GM12878 (cell line): ENCODE measurements around the gene PLEKHG4B. TPM values are rescaled to one million over a fixed set of nuclear protein-coding genes. Genes with fewer than 3 reads are reported as not detected.

Experiments
- ATAC-seq: fragments of 200-7000 bp; cut with Tn5 transposase; 3 replicates; pipeline ENCODE4 v1.9.1; 2020; ENCODE audit warnings: mild to moderate bottlenecking, moderate library complexity
- BruUV-seq: library from RNA; stranded (reverse); fragments of 400-500 nt; replicated peaks from 2 replicates; lab custom pipeline; 2021; lab: Mats Ljungman, UMichigan
- CTCF ChIA-PET: fragments of 300-600 bp; sonication (Branson Sonifier 250); formaldehyde crosslinking; extraction: SDS; loops from one replicate; lab custom pipeline; 2021; ENCODE audit warnings: inconsistent platforms; lab: Yijun Ruan, JAX
- POLR2A ChIA-PET: fragments of 350-600 bp; formaldehyde crosslinking; extraction: SDS; loops from one replicate; lab custom pipeline; 2021; ENCODE audit warnings: inconsistent platforms; lab: Charles Lee
- RAD21 ChIA-PET: fragments of 300-600 bp; sonication (Branson Sonifier 250); formaldehyde crosslinking; loops from one replicate; lab custom pipeline; 2023; ENCODE audit warnings: antibody characterized with exemption; ENCODE audit not compliant: unreplicated experiment; lab: Charles Lee
- SMC1A ChIA-PET: fragments of 300-600 bp; sonication (Branson Sonifier 250); formaldehyde crosslinking; loops from one replicate; lab custom pipeline; 2023; ENCODE audit not compliant: unreplicated experiment, uncharacterized antibody; lab: Charles Lee
- DNase-seq: peaks from one replicate; pipeline ENCODE4 v3.0.0-alpha.2; 2011; ENCODE audit warnings: low read depth, low spot score
- FAIRE-seq: peaks from 3 replicates; lab custom pipeline; 2011; peaks lifted over from hg19 to GRCh38; lab: Jason Lieb, UNC
- H2AFZ ChIP-seq: 2 replicates; pipeline ENCODE4 v1.6.0; 2011; ENCODE audit warnings: low read depth, low read length, control low read depth; ENCODE audit not compliant: control insufficient read depth
- H3K27ac ChIP-seq: 2 replicates; pipeline ENCODE4 v1.5.1; 2011; ENCODE audit warnings: control low read depth; ENCODE audit not compliant: control insufficient read depth, insufficient read depth
- H3K27me3 ChIP-seq, 2 experiments: replicated peaks in 1 of 2; 2 replicates each; pipeline versions ENCODE4 v1.6.0 to v1.6.1; 2011; ENCODE audit warnings: low read length in 1 of 2; ENCODE audit not compliant: control insufficient read depth in 2 of 2, insufficient read depth in 2 of 2
- H3K36me3 ChIP-seq, 2 experiments: 2 replicates each; pipeline ENCODE4 v1.5.1; 2011; ENCODE audit warnings: low read length in 1 of 2; ENCODE audit not compliant: control insufficient read depth in 2 of 2, insufficient read depth in 2 of 2
- H3K4me1 ChIP-seq: 2 replicates; pipeline ENCODE4 v1.6.1; 2011; ENCODE audit warnings: mild to moderate bottlenecking, low read length, moderate library complexity, mixed read lengths; ENCODE audit not compliant: control insufficient read depth, insufficient read depth
- H3K4me2 ChIP-seq: 2 replicates; pipeline ENCODE4 v1.6.0; 2011; ENCODE audit warnings: control low read depth; ENCODE audit not compliant: control insufficient read depth, insufficient read depth
- H3K4me3 ChIP-seq: fragments of 200-600 bp; sonication (generic); 2 replicates; pipeline ENCODE4 v1.5.1; 2016
- H3K79me2 ChIP-seq: 2 replicates; pipeline ENCODE4 v1.6.0; 2011; ENCODE audit warnings: low read length; ENCODE audit not compliant: control insufficient read depth, insufficient read depth
- H3K9ac ChIP-seq: 2 replicates; pipeline ENCODE4 v1.8.0; 2011; ENCODE audit warnings: low read length, control low read depth, mixed read lengths; ENCODE audit not compliant: control insufficient read depth, insufficient read depth
- H3K9me3 ChIP-seq: replicated peaks from 3 replicates; pipeline ENCODE4 v1.5.1; 2011; ENCODE audit warnings: mild to moderate bottlenecking, low read length; ENCODE audit not compliant: control insufficient read depth, insufficient read depth
- H4K20me1 ChIP-seq: 2 replicates; pipeline ENCODE4 v1.6.0; 2011; ENCODE audit not compliant: control insufficient read depth, insufficient read depth
- BACH1 ChIP-seq: fragments of 450-650 bp; IDR thresholded peaks from 2 replicates; pipeline ENCODE4 v1.6.1; 2017; ENCODE audit warnings: mild to moderate bottlenecking, borderline replicate concordance
- BMI1 ChIP-seq: fragments of 450-650 bp; IDR thresholded peaks from 2 replicates; pipeline ENCODE4 v1.6.1; 2016; ENCODE audit warnings: mild to moderate bottlenecking, moderate library complexity, borderline replicate concordance
- CHD1 ChIP-seq: IDR thresholded peaks from 2 replicates; pipeline ENCODE4 v1.6.1; 2012; ENCODE audit warnings: low read depth, low read length, improper control_type of control experiment
- EED ChIP-seq: sonication (generic); IDR thresholded peaks from 2 replicates; pipeline ENCODE4 v1.6.1; 2016; ENCODE audit warnings: antibody characterized with exemption, low read depth
- FOXK2 ChIP-seq: fragments of 450-650 bp; IDR thresholded peaks from 2 replicates; pipeline ENCODE4 v1.6.1; 2017; ENCODE audit warnings: mild to moderate bottlenecking, moderate library complexity
- HDAC2 ChIP-seq: fragments of 200-600 bp; sonication (generic); IDR thresholded peaks from 2 replicates; pipeline ENCODE4 v1.6.1; 2017
- MXI1 ChIP-seq: fragments of 150-350 bp; IDR thresholded peaks from 2 replicates; pipeline ENCODE4 v1.6.1; 2011; ENCODE audit warnings: low read depth, mild to moderate bottlenecking, inconsistent platforms, low read length, improper control_type of control experiment
- POLR2AphosphoS5 ChIP-seq: IDR thresholded peaks from 2 replicates; pipeline ENCODE4 v1.6.1; 2011; ENCODE audit warnings: mild to moderate bottlenecking, low read length, inconsistent platforms
- RCOR1 ChIP-seq: conservative IDR thresholded peaks from 2 replicates; pipeline ENCODE4 v1.6.1; 2012; ENCODE audit warnings: low read depth, low read length, improper control_type of control experiment
- RELA ChIP-seq: fragments of 450-650 bp; IDR thresholded peaks from 2 replicates; pipeline ENCODE4 v1.8.0; 2014; ENCODE audit warnings: borderline replicate concordance; ENCODE audit not compliant: partially characterized antibody
- RUNX3 ChIP-seq: IDR thresholded peaks from 2 replicates; pipeline ENCODE4 v1.6.1; 2012; ENCODE audit warnings: low read length, inconsistent platforms
- SPI1 ChIP-seq: IDR thresholded peaks from 2 replicates; pipeline ENCODE4 v1.6.1; 2011; ENCODE audit warnings: low read depth, mild to moderate bottlenecking, low read length, moderate library complexity, borderline replicate concordance; ENCODE audit not compliant: insufficient read depth
- TCF7 ChIP-seq: IDR thresholded peaks from 2 replicates; pipeline ENCODE4 v1.6.1; 2014; ENCODE audit warnings: antibody characterized with exemption, borderline replicate concordance
- YBX1 ChIP-seq: fragments of 450-650 bp; IDR thresholded peaks from 2 replicates; pipeline ENCODE4 v1.6.1; 2016; ENCODE audit warnings: antibody characterized with exemption
- WGBS: methylation state at CpG from one replicate; pipeline ENCODE4 v1.1.6; 2016; ENCODE audit warnings: low lambda C conversion rate; ENCODE audit not compliant: insufficient replicate concordance, insufficient coverage; ENCODE audit errors: missing lambda C conversion rate; 5-methylcytosine and 5-hydroxymethylcytosine counted together
- in situ Hi-C: fragments of 300-500 bp; cut with MboI; formaldehyde crosslinking; loops from 9 replicates; pipeline ENCODE4 v1.14.3; 2018; ENCODE audit warnings: mixed read lengths
- intact Hi-C: fragments of 100-400 bp; cut with micrococcal nuclease; formaldehyde crosslinking; loops from one replicate; pipeline ENCODE4 v1.14.2; 2022; ENCODE audit not compliant: unreplicated experiment
- polyA plus RNA-seq, 11 experiments: library from polyadenylated mRNA; depleted of rRNA in 4 of 11; unstranded in 6 of 11; stranded (reverse) in 5 of 11; fragments of >200 nt; fragmentation: Nextera tagmentation in 4 of 11; fragmentation: Illumina TruSeq in 1 of 11; extraction: Ambion mirVana in 4 of 11; extraction: Trizol in 1 of 11; gene quantifications; 1 replicate in 1 of 11; 2 replicates in 10 of 11; pipeline versions ENCODE4 v1.2.1 to v1.2.3, GENCODE V29; 2011 to 2016; ENCODE audit warnings: inconsistent platforms in 2 of 11, missing spikeins in 2 of 11, low read depth in 1 of 11
- total RNA-seq, 4 experiments: library from RNA; depleted of rRNA in 3 of 4; stranded (reverse); fragments of >200 nt in 3 of 4; fragmentation: Illumina TruSeq in 1 of 4; extraction: Trizol in 1 of 4; gene quantifications; 2 replicates each; pipeline versions ENCODE4 v1.2.1 to v1.2.3, GENCODE V29; 2013 to 2021
- TF ChIP-seq, protein P1 (sequence below): fragments of 450-650 bp; IDR thresholded peaks from 2 replicates; pipeline ENCODE4 v1.6.1; 2018; ENCODE audit warnings: mild to moderate bottlenecking, low read depth, moderate library complexity; ENCODE audit not compliant: partially characterized antibody
- TF ChIP-seq, protein P2 (sequence below): fragments of 450-650 bp; IDR thresholded peaks from 2 replicates; pipeline ENCODE4 v1.6.1; 2017; ENCODE audit warnings: mild to moderate bottlenecking
- TF ChIP-seq, protein P3 (sequence below): fragments of 450-650 bp; formaldehyde crosslinking; IDR thresholded peaks from 2 replicates; pipeline ENCODE4 v1.4.0; 2022; ENCODE audit warnings: mild to moderate bottlenecking, moderate library complexity

Gene PLEKHG4B
- total and polyA plus RNA-seq, 10 of the 15 experiments (the other 5 are each of a cell fraction or from before 2014, with no cell fraction given): under 0.01 to 0.05 (median 0.01) TPM; not detected in 6

DNA sequence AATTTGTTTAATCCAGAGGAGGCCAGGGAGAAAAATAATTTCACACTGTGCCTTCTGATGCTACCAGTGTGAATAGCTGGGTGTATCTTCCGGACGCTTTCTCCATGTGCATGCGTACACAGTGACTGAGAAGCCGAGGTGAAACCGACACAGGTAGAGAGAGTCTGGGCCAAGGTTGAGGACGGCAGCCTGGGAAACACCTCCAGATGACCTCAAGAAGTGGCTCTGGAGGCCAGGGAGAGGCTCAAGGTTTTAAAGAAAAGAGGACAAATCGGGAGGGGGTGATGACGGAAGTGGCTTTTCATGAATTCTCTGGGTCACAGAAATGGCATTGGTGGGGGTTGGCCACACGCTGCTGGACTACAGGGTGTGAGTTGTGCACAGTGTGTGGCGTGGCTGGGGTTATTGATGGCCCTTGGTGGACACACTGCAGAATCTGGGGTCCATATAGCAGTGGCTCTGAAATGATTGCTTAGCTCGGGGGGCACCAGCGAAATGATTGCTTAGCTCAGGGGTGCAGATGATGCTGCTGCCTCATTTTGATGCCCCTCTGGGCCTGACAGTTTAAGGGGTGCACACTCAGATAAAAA, 65.3 kb downstream of the PLEKHG4B start (continued):
- TF ChIP-seq, protein P1, sequence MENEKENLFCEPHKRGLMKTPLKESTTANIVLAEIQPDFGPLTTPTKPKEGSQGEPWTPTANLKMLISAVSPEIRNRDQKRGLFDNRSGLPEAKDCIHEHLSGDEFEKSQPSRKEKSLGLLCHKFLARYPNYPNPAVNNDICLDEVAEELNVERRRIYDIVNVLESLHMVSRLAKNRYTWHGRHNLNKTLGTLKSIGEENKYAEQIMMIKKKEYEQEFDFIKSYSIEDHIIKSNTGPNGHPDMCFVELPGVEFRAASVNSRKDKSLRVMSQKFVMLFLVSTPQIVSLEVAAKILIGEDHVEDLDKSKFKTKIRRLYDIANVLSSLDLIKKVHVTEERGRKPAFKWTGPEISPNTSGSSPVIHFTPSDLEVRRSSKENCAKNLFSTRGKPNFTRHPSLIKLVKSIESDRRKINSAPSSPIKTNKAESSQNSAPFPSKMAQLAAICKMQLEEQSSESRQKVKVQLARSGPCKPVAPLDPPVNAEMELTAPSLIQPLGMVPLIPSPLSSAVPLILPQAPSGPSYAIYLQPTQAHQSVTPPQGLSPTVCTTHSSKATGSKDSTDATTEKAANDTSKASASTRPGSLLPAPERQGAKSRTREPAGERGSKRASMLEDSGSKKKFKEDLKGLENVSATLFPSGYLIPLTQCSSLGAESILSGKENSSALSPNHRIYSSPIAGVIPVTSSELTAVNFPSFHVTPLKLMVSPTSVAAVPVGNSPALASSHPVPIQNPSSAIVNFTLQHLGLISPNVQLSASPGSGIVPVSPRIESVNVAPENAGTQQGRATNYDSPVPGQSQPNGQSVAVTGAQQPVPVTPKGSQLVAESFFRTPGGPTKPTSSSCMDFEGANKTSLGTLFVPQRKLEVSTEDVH: no peak
- TF ChIP-seq, protein P2, sequence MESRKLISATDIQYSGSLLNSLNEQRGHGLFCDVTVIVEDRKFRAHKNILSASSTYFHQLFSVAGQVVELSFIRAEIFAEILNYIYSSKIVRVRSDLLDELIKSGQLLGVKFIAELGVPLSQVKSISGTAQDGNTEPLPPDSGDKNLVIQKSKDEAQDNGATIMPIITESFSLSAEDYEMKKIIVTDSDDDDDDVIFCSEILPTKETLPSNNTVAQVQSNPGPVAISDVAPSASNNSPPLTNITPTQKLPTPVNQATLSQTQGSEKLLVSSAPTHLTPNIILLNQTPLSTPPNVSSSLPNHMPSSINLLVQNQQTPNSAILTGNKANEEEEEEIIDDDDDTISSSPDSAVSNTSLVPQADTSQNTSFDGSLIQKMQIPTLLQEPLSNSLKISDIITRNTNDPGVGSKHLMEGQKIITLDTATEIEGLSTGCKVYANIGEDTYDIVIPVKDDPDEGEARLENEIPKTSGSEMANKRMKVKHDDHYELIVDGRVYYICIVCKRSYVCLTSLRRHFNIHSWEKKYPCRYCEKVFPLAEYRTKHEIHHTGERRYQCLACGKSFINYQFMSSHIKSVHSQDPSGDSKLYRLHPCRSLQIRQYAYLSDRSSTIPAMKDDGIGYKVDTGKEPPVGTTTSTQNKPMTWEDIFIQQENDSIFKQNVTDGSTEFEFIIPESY: no peak
- no peak for TF ChIP-seq RUNX3
- no peak for TF ChIP-seq MXI1

DNA sequence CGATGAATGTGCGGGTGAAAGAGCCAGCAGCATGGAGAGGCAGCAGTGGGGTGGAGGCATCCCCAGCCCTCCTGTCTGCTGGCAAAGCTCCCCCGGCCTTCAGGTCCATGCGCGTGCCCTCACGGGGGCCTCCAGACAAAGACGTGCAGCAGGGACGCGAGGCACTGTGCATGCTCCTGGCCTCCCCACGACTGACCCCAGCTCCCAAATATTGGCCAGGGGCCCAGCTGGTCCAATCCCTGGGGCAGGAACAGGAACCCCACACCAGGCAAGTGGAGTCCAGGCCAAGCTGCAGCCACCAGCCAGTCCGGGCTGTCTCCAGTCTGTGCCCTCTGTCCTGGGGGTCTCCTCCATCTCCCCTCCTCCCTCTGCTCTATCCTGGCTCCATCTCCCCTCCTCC, 65.8 kb downstream of the PLEKHG4B start:
- RAD21 ChIA-PET: no interaction called here
- no TSS peak for BruUV-seq
- no peak for DNase-seq
- TF ChIP-seq RELA (no peak), BACH1 (no peak), SPI1 (no peak), EED (no peak), TCF7 (no peak), BMI1 (no peak), YBX1 (no peak), CHD1 (no peak), RCOR1 (no peak), HDAC2 (no peak), FOXK2 (no peak), POLR2AphosphoS5 (no peak)
- TF ChIP-seq, protein P3, sequence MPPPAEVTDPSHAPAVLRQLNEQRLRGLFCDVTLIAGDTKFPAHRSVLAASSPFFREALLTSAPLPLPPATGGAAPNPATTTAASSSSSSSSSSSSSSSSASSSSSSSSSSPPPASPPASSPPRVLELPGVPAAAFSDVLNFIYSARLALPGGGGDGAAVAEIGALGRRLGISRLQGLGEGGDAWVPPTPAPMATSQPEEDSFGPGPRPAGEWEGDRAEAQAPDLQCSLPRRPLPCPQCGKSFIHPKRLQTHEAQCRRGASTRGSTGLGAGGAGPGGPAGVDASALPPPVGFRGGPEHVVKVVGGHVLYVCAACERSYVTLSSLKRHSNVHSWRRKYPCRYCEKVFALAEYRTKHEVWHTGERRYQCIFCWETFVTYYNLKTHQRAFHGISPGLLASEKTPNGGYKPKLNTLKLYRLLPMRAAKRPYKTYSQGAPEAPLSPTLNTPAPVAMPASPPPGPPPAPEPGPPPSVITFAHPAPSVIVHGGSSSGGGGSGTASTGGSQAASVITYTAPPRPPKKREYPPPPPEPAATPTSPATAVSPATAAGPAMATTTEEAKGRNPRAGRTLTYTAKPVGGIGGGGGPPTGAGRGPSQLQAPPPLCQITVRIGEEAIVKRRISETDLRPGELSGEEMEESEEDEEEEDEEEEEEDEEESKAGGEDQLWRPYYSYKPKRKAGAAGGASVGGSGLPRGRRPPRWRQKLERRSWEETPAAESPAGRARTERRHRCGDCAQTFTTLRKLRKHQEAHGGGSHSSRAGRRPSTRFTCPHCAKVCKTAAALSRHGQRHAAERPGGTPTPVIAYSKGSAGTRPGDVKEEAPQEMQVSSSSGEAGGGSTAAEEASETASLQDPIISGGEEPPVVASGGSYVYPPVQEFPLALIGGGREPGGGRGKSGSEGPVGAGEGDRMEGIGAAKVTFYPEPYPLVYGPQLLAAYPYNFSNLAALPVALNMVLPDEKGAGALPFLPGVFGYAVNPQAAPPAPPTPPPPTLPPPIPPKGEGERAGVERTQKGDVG (CRISPR knock-in tag): no peak

More for the DNA sequence above, 65.8 kb downstream of the PLEKHG4B start:
- ChIA-PET POLR2A (no interaction called here), SMC1A (no interaction called here), CTCF (no interaction called here)
- no peak for FAIRE-seq
- no peak overlapping the region for H3K9ac ChIP-seq
- no peak overlapping the region for H3K4me3 ChIP-seq
- H3K9me3 ChIP-seq: no peaks in the 10 kb centered on the region
- H3K27ac ChIP-seq: no peak overlapping the region
- intact Hi-C loops: no loop called here
- H4K20me1 ChIP-seq: no peaks in the 10 kb centered on the region
- H3K79me2 ChIP-seq: no peaks in the 10 kb centered on the region
- in situ Hi-C loops: no loop called here
- WGBS: 68% methylated on average over 9 of the region's 11 CpGs
- H3K36me3 ChIP-seq: no peaks in the 10 kb centered on the region
- no peak overlapping the region for H2AFZ ChIP-seq
- no peaks in the 10 kb centered on the region for H3K27me3 ChIP-seq
- ATAC-seq: no peak
- no peak overlapping the region for H3K4me2 ChIP-seq
- no peaks in the 10 kb centered on the region for H3K4me1 ChIP-seq
